Fibroblast of mammary gland (primary cell): ENCODE measurements around the gene INHA.

Experiments used
- DNase-seq: peaks from one replicate; pipeline ENCODE4 v3.0.0-alpha.2; 2010; ENCODE audit warnings: low read depth
- H3K4me3 ChIP-seq: 2 replicates; pipeline ENCODE4 v1.5.1; 2011; ENCODE audit warnings: low read depth, mild to moderate bottlenecking, low read length, moderate library complexity; ENCODE audit not compliant: control insufficient read depth
- CTCF ChIP-seq: conservative IDR thresholded peaks from 2 replicates; pipeline ENCODE4 v1.5.1; 2011; ENCODE audit warnings: low read depth, low read length, inconsistent platforms; ENCODE audit not compliant: control insufficient read depth, insufficient read depth

Gene INHA

GRCh38 chr2:219613461-219614070, 41.5 kb downstream of the INHA start:
- no peak for DNase-seq
- H3K4me3 ChIP-seq: no peak overlapping the region
- no peak for TF ChIP-seq CTCF

- no peak overlapping the region for H3K4me3 ChIP-seq
- no peak for DNase-seq
- TF ChIP-seq CTCF: no peak
These were observed 42.2 kb downstream of the INHA start for GRCh38 chr2:219614076-219614860.

GRCh38 chr2:219615036-219615435, 42.9 kb downstream of the INHA start:
- H3K4me3 ChIP-seq: no peak overlapping the region
- no peak for DNase-seq
- no peak for TF ChIP-seq CTCF

GRCh38 chr2:219615894-219616293, 43.8 kb downstream of the INHA start:
- no peak for TF ChIP-seq CTCF
- no peak overlapping the region for H3K4me3 ChIP-seq
- no peak for DNase-seq

GRCh38 chr2:219616550-219616949, 44.4 kb downstream of the INHA start:
- no peak for TF ChIP-seq CTCF
- no peak overlapping the region for H3K4me3 ChIP-seq
- no peak for DNase-seq

GRCh38 chr2:219618733-219619122, 46.6 kb downstream of the INHA start:
- H3K4me3 ChIP-seq: no peak overlapping the region
- DNase-seq: no peak
- TF ChIP-seq CTCF: no peak
